ENCODE data around the gene M6PR.

- TF ChIP-seq CTCF (CRISPR knock-in tag; IDR thresholded peaks at IDR 0.05) (no peak), SIN3A (IDR thresholded peaks at IDR 0.05; ENCODE audit: borderline replicate concordance, low read depth, low read length) (no peak)
Measured at GRCh38 chr12:8950221-8950527, 729 bp upstream of the M6PR start.

Measured in HepG2 (cell line).